Measurements from ENCODE around the gene CH25H.
"Not testable (repeated sequence)": the region's sequence is repeated elsewhere in the genome, so short reads cannot be mapped to it uniquely, and the experiment has no call there.

Gene CH25H, protein sequence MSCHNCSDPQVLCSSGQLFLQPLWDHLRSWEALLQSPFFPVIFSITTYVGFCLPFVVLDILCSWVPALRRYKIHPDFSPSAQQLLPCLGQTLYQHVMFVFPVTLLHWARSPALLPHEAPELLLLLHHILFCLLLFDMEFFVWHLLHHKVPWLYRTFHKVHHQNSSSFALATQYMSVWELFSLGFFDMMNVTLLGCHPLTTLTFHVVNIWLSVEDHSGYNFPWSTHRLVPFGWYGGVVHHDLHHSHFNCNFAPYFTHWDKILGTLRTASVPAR

DNA sequence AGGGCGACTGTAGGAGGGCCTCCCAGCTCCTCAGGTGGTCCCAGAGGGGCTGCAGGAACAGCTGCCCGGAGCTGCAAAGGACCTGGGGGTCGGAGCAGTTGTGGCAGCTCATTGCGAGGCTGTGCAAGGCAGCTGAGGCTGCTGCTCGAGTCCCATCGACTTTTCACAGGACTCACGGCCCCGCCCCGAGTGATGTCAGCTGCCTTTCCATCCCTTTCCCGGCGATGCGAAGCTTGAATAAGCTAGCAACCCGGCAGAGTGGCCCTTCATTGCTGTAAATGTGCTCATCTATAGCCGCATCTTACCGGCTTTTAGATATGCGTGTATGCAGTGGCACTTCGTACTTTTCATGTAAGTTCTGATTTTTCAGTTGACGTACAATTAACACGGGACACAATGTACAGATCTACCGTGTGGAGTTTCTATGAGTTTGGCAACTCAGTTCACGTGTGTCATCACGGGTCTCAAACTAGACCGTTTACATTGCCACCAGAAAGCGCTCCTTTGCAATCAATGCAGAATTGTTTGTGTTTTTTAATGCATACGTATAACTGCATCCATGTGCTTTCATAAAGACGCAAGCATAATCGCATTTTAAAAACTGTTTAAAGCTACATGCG is at the start of gene CH25H:
Gene CH25H, minus strand, starts transcription at position 137 of the 620 bp plus-strand sequence. Its CDS starts 25 bp downstream, at position 112.
- TF ChIP-seq, protein P1, sequence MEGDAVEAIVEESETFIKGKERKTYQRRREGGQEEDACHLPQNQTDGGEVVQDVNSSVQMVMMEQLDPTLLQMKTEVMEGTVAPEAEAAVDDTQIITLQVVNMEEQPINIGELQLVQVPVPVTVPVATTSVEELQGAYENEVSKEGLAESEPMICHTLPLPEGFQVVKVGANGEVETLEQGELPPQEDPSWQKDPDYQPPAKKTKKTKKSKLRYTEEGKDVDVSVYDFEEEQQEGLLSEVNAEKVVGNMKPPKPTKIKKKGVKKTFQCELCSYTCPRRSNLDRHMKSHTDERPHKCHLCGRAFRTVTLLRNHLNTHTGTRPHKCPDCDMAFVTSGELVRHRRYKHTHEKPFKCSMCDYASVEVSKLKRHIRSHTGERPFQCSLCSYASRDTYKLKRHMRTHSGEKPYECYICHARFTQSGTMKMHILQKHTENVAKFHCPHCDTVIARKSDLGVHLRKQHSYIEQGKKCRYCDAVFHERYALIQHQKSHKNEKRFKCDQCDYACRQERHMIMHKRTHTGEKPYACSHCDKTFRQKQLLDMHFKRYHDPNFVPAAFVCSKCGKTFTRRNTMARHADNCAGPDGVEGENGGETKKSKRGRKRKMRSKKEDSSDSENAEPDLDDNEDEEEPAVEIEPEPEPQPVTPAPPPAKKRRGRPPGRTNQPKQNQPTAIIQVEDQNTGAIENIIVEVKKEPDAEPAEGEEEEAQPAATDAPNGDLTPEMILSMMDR (IDR thresholded peaks at IDR 0.05; ENCODE audit: control insufficient read depth, insufficient read depth, low read depth, low read length, missing control alignments): no peak
- no peak for DNase-seq (ENCODE audit: low read depth)
- H3K4me3 ChIP-seq (ENCODE audit: control insufficient read depth, low read depth, low read length): peak within 1 kb of the TSS; percentile 50

DNA sequence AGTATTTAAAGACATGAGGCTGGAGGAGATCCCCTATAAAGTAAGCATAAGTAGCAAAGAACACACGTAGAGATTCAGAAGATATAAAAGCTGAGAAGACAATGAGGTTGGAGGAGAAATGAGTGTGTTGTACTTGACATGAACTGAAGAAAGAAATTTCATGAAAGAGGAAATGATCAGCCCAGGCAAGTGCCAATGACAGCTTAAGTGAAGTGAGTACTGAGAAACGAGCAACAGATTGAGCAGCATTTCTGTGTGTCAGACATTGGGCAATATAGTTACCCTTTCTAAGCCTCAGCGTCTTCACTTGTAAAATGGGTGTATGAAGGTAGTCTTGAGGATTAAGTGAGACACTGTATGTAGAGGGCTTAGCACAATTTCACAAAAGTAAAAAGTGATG is 49.2 kb upstream of the CH25H start:
- no peak overlapping the region for H3K4me3 ChIP-seq (ENCODE audit: control insufficient read depth, low read depth, low read length)
- TF ChIP-seq, protein P1 (IDR thresholded peaks at IDR 0.05; ENCODE audit: control insufficient read depth, insufficient read depth, low read depth, low read length, missing control alignments): no peak
- no peak for DNase-seq (ENCODE audit: low read depth)

DNA sequence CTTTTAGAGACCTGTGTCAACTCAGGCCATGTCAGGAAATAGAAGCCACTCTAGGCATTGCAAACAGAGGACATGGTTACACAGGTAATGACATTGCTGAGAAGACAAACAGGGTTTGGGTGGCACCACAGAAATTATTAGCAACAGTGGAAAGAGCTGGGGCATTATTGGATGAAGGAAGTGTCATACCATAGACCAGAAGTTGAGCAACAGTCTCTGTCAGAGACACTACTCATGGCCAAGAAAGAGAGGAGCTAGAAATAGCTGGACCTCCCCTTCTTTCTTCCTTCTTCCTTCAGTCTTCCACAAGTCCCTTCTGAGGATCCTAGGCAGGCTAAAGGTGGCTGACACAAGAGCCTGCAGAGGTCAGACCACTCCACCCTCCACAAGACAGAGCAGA is 48.7 kb upstream of the CH25H start:
- TF ChIP-seq, protein P1 (IDR thresholded peaks at IDR 0.05; ENCODE audit: control insufficient read depth, insufficient read depth, low read depth, low read length, missing control alignments): no peak
- no peak for DNase-seq (ENCODE audit: low read depth)
- H3K4me3 ChIP-seq (ENCODE audit: control insufficient read depth, low read depth, low read length): no peak overlapping the region

DNA sequence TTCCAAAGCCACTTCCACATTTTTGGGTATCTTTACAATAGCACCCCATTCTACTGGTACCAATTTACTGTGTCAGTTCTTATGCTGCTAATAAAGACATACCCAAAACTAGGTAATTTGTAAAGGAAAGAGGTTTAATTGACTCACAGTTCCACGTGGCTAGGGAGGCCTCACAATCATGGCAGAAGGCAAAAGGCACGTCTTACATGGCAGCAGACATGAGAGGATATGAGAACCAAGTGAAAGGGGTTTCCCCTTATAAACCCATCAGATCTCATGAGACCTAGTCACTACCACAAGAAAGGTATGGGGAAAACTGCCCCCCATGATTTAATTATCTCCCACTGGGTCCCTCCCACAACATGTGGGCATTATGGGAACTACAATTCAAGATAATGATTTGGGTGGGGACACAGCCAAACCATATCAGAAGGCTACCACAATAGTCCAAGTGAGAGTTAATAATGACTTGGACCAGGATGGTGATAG is 48.0 kb upstream of the CH25H start:
- not testable (repeated sequence) for DNase-seq (ENCODE audit: low read depth); H3K4me3 ChIP-seq (ENCODE audit: control insufficient read depth, low read depth, low read length)

DNA sequence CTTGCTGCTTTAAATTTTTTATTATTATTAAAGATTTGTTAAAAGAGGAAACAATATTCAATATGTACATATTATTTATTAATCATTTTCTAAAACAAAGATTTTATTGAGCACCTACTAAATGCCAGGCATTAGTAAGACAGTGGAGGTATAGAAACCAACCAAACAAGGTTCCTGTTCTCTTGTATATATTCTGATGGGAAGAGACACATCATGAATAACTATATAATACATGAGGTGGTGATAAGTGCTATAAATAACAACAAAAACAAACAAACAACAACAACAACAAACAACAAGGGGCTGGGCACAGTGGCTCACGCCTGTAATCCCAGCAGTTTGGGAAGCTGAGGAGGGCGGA is 45.1 kb upstream of the CH25H start:
- H3K4me3 ChIP-seq (ENCODE audit: control insufficient read depth, low read depth, low read length): no peak overlapping the region
- TF ChIP-seq, protein P1 (IDR thresholded peaks at IDR 0.05; ENCODE audit: control insufficient read depth, insufficient read depth, low read depth, low read length, missing control alignments): no peak
- DNase-seq (ENCODE audit: low read depth): no peak

DNA sequence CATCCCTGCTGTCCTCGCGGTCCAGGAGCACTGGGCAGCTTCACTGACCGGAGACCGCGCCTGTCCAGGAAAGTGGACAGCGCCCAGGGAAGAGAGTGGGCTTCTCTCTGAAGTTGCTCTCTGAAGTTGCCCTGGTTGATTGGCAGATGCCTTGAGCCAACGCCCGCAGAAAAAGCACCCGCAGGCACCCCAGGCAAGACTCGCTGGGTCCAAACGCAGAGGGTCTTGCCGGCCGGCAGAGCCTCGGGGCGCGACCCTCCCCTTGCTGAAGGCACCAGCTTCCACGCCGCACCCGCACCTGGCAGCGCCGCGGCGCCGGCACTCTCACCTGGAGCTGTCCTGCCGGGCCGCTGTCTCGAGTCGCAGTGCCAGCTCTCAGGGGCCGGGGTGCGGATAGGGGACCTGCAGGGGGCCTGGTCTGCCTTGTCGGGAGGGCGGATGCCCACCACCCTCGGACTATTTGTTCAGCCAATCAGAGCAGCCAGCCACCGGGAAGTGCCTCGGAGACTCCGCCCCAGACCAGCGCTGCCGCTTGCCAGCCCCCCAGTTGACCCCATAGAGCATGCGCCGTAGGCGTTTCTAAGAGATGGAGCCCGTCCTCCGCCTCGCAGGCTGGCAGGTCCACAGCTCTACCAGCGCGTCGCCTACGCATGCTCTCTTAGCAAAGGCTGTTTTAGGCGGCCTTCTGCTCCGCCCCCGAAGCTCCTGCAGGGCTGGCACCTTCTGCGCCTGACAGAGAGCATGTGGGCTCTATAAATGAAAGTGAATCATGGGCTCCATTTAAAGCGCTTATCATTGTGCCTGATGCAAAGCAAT is 44.5 kb upstream of the CH25H start, which contains the start of gene LIPA:
Gene LIPA, minus strand, starts transcription at position 367 of the 816 bp plus-strand sequence. CDS start 4,127 bp downstream, outside the sequence.
- DNase-seq (ENCODE audit: low read depth): peak; percentile 94
- peak within 1 kb of the TSS; percentile 79 for H3K4me3 ChIP-seq (ENCODE audit: control insufficient read depth, low read depth, low read length)
- TF ChIP-seq, protein P1 (IDR thresholded peaks at IDR 0.05; ENCODE audit: control insufficient read depth, insufficient read depth, low read depth, low read length, missing control alignments): no peak

Measured in AG09309 (cell line).